Kidney epithelial cell (primary cell): ENCODE measurements around the gene APLNR. TPM values are rescaled to one million over a fixed set of nuclear protein-coding genes. Genes with fewer than 3 reads are reported as not detected.

Experiments
- DNase-seq: peaks from one replicate; pipeline ENCODE4 v3.0.0-alpha.2; 2010; ENCODE audit warnings: low read depth
- H3K27me3 ChIP-seq: 2 replicates; pipeline ENCODE4 v1.6.0; 2011; ENCODE audit warnings: low read length; ENCODE audit not compliant: control insufficient read depth, insufficient read depth
- H3K36me3 ChIP-seq: 2 replicates; pipeline ENCODE4 v1.5.1; 2011; ENCODE audit warnings: low read length; ENCODE audit not compliant: control insufficient read depth, insufficient read depth
- H3K4me3 ChIP-seq: 2 replicates; pipeline ENCODE4 v1.5.1; 2011; ENCODE audit warnings: low read depth, mild to moderate bottlenecking, control low read depth, low read length
- total RNA-seq: library from RNA; depleted of rRNA; stranded (reverse); fragments of >200 nt; gene quantifications from 2 replicates; pipeline ENCODE4 v1.2.3, GENCODE V29; 2015
- TF ChIP-seq, protein P1 (sequence below): IDR thresholded peaks from 2 replicates; pipeline ENCODE4 v1.5.1; 2011; ENCODE audit warnings: mild to moderate bottlenecking, moderate library complexity, low read length, control low read depth, inconsistent platforms; ENCODE audit not compliant: insufficient read depth, poor library complexity, severe bottlenecking

The APLNR gene
- total RNA-seq, 1 donor from 2014 or later = not detected

DNA sequence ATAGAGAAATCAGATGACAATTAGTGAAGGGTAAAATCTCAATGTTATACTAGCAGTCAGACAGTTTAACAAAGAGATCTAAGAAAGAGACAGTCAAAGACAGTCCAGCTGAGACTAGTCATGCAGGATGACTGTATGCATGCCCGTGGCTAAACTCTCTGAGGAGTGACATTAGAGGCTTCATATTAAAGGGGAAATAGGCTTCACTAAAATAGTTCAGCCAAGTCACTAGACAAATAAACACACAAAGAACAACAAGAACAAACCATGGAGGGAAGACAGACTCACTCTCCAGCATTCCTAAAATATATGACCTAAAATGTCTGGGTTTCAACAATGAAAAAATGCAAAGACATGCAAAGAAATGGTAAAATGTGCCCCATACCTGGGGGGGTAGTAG lies 18.6 kb upstream of the APLNR start:
- TF ChIP-seq, protein P1, sequence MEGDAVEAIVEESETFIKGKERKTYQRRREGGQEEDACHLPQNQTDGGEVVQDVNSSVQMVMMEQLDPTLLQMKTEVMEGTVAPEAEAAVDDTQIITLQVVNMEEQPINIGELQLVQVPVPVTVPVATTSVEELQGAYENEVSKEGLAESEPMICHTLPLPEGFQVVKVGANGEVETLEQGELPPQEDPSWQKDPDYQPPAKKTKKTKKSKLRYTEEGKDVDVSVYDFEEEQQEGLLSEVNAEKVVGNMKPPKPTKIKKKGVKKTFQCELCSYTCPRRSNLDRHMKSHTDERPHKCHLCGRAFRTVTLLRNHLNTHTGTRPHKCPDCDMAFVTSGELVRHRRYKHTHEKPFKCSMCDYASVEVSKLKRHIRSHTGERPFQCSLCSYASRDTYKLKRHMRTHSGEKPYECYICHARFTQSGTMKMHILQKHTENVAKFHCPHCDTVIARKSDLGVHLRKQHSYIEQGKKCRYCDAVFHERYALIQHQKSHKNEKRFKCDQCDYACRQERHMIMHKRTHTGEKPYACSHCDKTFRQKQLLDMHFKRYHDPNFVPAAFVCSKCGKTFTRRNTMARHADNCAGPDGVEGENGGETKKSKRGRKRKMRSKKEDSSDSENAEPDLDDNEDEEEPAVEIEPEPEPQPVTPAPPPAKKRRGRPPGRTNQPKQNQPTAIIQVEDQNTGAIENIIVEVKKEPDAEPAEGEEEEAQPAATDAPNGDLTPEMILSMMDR = no peak
- Histone ChIP-seq H3K4me3 (no peak overlapping the region), H3K27me3 (peaks cover 3% of the 10 kb centered on the region), H3K36me3 (no peaks in the 10 kb centered on the region)
- no peak for DNase-seq

DNA sequence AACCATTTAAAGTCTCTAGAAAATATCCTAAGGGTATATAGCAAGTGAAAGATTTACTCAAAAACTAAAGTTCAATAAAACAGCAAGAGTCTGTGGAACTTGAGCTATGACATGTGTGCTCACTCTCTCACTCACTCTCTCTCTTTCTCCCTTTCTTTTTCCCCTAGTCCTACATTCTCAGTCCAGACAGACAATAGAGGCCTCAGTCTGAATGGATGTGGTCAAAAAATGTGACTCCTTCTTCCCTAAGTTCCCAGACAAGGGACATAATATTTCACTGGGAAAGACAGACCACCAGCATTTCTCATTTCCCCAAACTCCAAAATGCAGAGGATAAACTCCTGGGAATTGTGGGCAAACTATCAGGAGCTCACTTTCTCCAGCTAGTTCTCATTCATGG lies 17.6 kb upstream of the APLNR start:
- Histone ChIP-seq H3K36me3 (no peaks in the 10 kb centered on the region), H3K27me3 (peaks cover 3% of the 10 kb centered on the region), H3K4me3 (no peak overlapping the region)
- DNase-seq = no peak
- TF ChIP-seq, protein P1 = no peak

DNA sequence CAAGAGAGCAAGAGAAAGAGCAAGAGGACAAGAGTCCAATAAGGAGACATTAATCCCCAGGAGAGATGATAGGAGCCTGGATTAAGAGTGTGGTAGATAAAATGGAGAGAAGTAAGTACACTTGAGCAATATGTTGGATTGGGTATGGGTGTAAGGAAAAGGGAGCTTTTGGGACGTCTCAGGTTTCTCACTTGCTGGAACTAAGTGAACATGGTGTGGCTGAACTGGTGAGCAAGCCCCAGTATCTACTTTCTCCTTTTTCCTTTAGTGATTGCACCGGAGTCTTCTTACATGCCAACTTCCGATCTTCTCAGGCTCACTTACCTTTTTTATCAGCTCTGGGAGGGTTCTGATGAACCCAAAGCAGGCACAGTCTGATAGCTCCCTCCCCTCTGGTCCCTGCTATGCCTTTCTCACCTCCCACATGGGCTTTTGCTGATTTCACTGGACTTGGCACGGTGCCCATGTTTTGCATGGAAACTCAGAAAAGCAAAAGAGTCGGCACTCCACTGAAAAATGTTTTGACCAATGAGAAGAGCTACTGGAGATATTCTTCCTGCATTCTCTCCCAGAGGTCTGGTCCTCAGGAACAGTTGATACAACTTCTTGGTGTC lies 14.5 kb upstream of the APLNR start:
- H3K4me3 ChIP-seq = no peak overlapping the region
- H3K36me3 ChIP-seq = no peaks in the 10 kb centered on the region
- TF ChIP-seq, protein P1 = no peak
- DNase-seq = no peak
- peaks cover 3% of the 10 kb centered on the region for H3K27me3 ChIP-seq

DNA sequence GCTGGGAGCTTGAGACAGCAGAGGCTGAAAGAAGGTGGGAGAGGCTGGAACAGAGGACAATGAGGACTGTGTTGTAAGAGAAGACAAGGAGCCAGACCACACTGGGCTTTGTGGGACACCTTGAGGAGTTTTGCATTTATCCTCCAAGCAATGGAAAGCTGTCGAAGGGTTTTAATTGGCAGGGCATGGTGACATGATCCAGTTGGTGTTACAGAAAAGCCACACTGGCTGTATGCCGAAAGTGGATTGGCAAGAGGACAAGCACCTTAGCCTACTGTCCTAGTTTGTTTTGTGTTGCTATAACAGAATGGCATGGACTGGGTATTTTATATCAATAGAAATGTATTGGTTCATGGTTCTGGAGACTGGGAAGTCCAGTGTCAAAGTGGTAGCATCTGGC lies 14.0 kb upstream of the APLNR start:
- DNase-seq = no peak
- Histone ChIP-seq H3K4me3 (no peak overlapping the region), H3K27me3 (peaks cover 3% of the 10 kb centered on the region), H3K36me3 (no peaks in the 10 kb centered on the region)
- TF ChIP-seq, protein P1 = no peak

DNA sequence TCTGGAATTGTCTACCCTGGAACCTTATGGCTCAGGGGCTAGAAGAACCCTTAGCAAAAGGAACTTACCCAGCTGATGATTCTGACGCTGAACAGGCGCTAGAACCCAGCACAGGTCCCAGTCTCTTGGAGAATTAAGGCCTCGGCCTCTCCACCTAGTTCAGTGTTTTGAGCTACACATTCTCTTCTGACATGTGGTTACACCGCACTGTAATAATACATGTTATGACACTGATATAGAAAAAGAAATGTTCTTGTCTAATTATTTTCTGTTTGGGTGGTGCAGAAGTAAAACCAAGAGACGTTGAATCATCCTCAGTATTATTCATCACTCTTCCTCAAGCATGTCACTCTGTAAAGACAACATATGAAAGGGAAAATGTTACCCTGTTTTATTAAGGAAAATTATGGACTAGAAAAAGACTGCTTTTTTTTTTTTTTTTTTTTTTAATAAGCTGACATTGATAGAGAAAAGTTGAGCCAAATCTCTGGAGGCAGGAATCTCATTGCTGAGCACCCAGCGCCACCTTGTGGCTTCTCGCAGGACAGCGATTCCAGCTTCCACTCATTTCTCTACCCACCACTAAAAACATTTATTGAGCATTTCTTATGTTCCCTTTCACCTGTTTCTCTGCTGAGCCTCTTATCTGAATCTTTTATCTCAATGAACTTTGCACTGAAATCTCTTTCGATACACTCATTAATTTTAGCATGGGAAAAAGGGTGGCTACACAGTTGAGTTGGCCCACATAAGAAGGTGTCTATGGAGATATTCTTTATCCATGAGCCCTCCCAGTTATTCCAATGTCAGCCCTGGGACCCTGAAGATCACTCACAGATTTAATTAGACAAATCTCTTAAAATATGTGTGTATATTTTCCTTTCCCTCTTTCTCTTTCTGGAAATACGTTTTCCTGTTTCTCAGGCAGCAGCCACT lies 12.6 kb upstream of the APLNR start:
- TF ChIP-seq, protein P1 = peak; percentile 90
- no peak overlapping the region for H3K4me3 ChIP-seq
- peaks cover 3% of the 10 kb centered on the region for H3K27me3 ChIP-seq
- H3K36me3 ChIP-seq = no peaks in the 10 kb centered on the region
- no peak for DNase-seq
